Stimulated activated CD4-positive, alpha-beta T cell treated with anti-CD3 and anti-CD28 coated beads, Interleukin-1b, Interleukin-23, amount 100 ng/mL, for 24 hours (primary cell): ENCODE measurements around the gene CSRNP3.

ENCODE experiments used
- DNase-seq, 4 experiments: peaks; one replicate each; pipeline ENCODE4 v3.0.0-alpha.2; 2020; ENCODE audit warnings: low read depth in 4 of 4, low spot score in 1 of 4

The CSRNP3 gene

GRCh38 chr2:165675551-165675968, 206.1 kb downstream of the CSRNP3 start:
- no peak for DNase-seq

GRCh38 chr2:165678882-165679281, 209.4 kb downstream of the CSRNP3 start:
- no peak for DNase-seq

- no peak for DNase-seq
These were observed 210.1 kb downstream of the CSRNP3 start for GRCh38 chr2:165679621-165680020.

GRCh38 chr2:165681841-165682240, 212.3 kb downstream of the CSRNP3 start:
- no peak for DNase-seq

- DNase-seq, result no peak
These were observed 213.0 kb downstream of the CSRNP3 start for GRCh38 chr2:165682546-165682945.

GRCh38 chr2:165686800-165687199, 217.3 kb downstream of the CSRNP3 start:
- no peak for DNase-seq

- no peak for DNase-seq
These were observed 218.0 kb downstream of the CSRNP3 start for GRCh38 chr2:165687426-165688002.

DNA sequence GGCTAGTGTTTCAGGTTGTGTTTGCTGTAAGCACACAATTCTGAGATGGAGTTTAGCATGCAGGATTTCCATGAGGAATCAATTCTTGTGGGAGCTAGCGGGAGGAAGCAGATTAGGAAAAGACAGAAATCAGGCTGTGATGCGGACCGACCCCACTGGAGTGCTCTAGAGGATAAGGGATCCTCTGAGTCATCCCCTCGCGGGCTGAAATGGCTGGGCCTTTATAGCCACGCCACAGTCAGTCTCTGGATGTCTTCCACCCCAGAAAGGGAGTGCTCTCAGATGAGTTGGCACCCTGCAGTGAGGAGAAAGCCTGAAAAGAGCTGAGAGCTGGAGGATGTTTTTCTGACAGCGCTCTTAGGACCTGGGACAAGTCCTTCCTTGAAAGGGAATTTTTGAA, 222.1 kb downstream of the CSRNP3 start:
- DNase-seq, result no peak

DNA sequence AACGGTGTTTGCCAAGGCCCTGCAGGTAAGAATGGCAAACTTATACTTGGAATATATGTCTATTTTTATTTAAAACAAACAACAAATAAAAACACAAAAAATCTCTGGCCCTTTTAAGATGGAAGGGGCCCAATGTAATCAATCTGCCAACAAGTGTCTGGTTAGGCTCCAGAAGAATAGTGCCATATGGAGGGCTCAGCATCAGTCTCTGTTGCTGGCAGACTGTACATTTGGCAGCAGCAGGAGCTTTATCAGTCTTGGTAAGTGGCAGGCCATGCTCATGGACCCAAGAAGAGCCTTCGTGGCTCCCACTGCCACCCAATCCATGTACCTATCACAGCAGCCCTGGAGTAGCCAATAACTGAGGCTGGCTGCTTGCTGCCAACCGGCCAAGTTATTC, 223.4 kb downstream of the CSRNP3 start:
- no peak for DNase-seq

GRCh38 chr2:165693838-165694237, 224.3 kb downstream of the CSRNP3 start:
- no peak for DNase-seq

GRCh38 chr2:165697748-165698443, 228.4 kb downstream of the CSRNP3 start:
- no peak for DNase-seq

- no peak for DNase-seq
These were observed 229.0 kb downstream of the CSRNP3 start for GRCh38 chr2:165698444-165698884.

GRCh38 chr2:165699946-165700345, 230.4 kb downstream of the CSRNP3 start:
- DNase-seq, result no peak

- DNase-seq, result no peak
These were observed 231.0 kb downstream of the CSRNP3 start for GRCh38 chr2:165700531-165700930.

- DNase-seq, result no peak
These were observed 231.6 kb downstream of the CSRNP3 start for GRCh38 chr2:165701147-165701546.

DNA sequence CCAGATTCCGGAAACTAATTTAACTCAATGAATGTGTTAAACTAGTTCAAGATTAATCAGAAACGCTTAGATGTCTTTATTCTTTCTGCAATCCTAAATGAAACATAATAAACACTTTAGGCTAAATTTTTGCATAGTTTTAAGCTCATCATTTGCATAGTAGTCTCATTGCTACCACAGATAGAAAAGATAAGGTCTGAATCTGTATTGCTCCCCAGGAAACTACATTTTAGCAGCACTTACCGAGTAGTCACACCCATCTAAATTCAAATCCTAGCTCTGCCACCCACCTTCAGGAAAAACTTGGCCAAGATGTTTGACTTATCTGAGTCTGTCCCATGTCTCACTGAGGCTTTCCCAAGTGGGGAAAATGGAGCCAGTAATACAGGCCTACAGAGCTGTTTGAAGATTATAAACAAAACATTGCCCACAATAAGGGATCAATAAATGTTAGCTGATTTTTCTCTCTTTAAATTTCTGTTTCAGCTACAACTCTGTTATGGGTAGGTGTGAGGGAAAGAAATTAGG, 237.5 kb downstream of the CSRNP3 start:
- no peak for DNase-seq

GRCh38 chr2:165716091-165716490, 246.6 kb downstream of the CSRNP3 start:
- DNase-seq, result no peak

GRCh38 chr2:165718610-165719210, 249.2 kb downstream of the CSRNP3 start:
- DNase-seq, result no peak

DNA sequence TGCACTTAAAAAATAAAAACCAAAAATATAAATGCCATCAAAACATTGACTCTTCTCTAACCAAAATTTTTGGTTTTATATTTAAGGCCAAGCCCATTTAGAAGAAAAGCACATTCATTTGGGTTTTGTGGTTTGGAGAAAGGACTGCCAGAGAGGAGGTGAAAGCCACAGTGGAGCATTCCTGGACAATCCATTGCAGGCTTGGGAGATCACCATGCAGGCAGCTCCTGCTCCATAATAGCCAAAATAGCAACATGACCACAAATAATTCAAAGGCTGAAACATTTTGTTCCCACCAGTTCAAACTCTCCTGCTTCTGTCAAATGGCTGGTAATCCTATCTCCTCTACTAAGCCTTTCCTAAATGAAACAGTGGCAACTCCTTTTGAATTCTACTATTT, 251.0 kb downstream of the CSRNP3 start:
- no peak for DNase-seq

GRCh38 chr2:165725421-165725820, 255.9 kb downstream of the CSRNP3 start:
- DNase-seq, result no peak
